Endothelial cell of coronary artery (primary cell): ENCODE data around the gene FMR1. TPM values are rescaled to one million over a fixed set of nuclear protein-coding genes. Genes with fewer than 3 reads are reported as not detected.

Experiments used
- total RNA-seq: library from RNA; depleted of rRNA; stranded (reverse); fragments of >200 nt; gene quantifications from 2 replicates; pipeline ENCODE4 v1.2.3, GENCODE V29; 2014

Gene FMR1
- 36.4 and 39.2 TPM in 2 replicates for total RNA-seq

DNA sequence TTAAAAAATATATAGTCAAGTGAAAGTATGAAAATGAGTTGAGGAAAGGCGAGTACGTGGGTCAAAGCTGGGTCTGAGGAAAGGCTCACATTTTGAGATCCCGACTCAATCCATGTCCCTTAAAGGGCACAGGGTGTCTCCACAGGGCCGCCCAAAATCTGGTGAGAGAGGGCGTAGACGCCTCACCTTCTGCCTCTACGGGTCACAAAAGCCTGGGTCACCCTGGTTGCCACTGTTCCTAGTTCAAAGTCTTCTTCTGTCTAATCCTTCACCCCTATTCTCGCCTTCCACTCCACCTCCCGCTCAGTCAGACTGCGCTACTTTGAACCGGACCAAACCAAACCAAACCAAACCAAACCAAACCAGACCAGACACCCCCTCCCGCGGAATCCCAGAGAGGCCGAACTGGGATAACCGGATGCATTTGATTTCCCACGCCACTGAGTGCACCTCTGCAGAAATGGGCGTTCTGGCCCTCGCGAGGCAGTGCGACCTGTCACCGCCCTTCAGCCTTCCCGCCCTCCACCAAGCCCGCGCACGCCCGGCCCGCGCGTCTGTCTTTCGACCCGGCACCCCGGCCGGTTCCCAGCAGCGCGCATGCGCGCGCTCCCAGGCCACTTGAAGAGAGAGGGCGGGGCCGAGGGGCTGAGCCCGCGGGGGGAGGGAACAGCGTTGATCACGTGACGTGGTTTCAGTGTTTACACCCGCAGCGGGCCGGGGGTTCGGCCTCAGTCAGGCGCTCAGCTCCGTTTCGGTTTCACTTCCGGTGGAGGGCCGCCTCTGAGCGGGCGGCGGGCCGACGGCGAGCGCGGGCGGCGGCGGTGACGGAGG, at the start of gene FMR1:
FMR1 (plus strand) TSS at position 728 of the 831 bp plus-strand sequence. CDS start 261 bp downstream, outside the sequence.

GRCh38 chrX:147981038-147981752, 69.5 kb downstream of the FMR1 start, which contains the start of gene FMR1NB:
Gene FMR1NB, plus strand, starts transcription at chrX:147981337. Its CDS starts 66 bp downstream, at chrX:147981403.

Other genes with a start within 250 kb of the FMR1 start
- not detected in 2 replicates for gene FMR1NB, start 69.4 kb downstream of the FMR1 start, total RNA-seq